ENCODE results near the gene PHOSPHO1. TPM values are rescaled to one million over a fixed set of nuclear protein-coding genes. Genes with fewer than 3 reads are reported as not detected.

Gene PHOSPHO1
- total RNA-seq, 4 donors from 2014 or later: 1.0 to 3.7 (median 2.1) TPM; not detected in 1

- in situ Hi-C loops (cut with MboI; ENCODE audit: low sequenced_read_pairs in 4 of 4) (no loop called here), intact Hi-C loops (cut with DNase I; ENCODE audit: low total_unique reads) (no loop called here)
- TF ChIP-seq POLR2A (IDR thresholded peaks at IDR 0.05): no peak
- TF ChIP-seq CTCF (IDR thresholded peaks at IDR 0.05 in 4 of 5, conservative IDR thresholded peaks at IDR 0.05 in 1 of 5): no peak
- ATAC-seq (no peak), DNase-seq (no peak)
- peaks cover 0 to 6% (median 0%) of the 10 kb centered on the region in 3 donors for H3K27me3 ChIP-seq
- H3K27ac ChIP-seq: no peak overlapping the region
- H3K4me3 ChIP-seq: no peak overlapping the region
- no peaks in the 10 kb centered on the region for H3K36me3 ChIP-seq
- H3K9me3 ChIP-seq: no peaks in the 10 kb centered on the region
- no peaks in the 10 kb centered on the region for H3K4me1 ChIP-seq
Observed at GRCh38 chr17:49203796-49204195, 26.8 kb downstream of the PHOSPHO1 start.

- TF ChIP-seq POLR2A (IDR thresholded peaks at IDR 0.05) (no peak), CTCF (IDR thresholded peaks at IDR 0.05 in 4 of 5, conservative IDR thresholded peaks at IDR 0.05 in 1 of 5) (no peak)
Observed at GRCh38 chr17:49201481-49201927, 29.1 kb downstream of the PHOSPHO1 start.

GRCh38 chr17:49200423-49201083, 30.0 kb downstream of the PHOSPHO1 start:
- H3K4me1 ChIP-seq: no peaks in the 10 kb centered on the region
- TF ChIP-seq POLR2A (IDR thresholded peaks at IDR 0.05): no peak
- no peak overlapping the region for H3K4me3 ChIP-seq
- in situ Hi-C loops (cut with MboI; ENCODE audit: low sequenced_read_pairs in 4 of 4): no loop called here
- H3K9me3 ChIP-seq: no peaks in the 10 kb centered on the region
- ATAC-seq: no peak
- DNase-seq: no peak
- intact Hi-C loops (cut with DNase I; ENCODE audit: low total_unique reads): no loop called here
- H3K36me3 ChIP-seq: no peaks in the 10 kb centered on the region
- no peaks in the 10 kb centered on the region for H3K27me3 ChIP-seq
- H3K27ac ChIP-seq: no peak overlapping the region

More at GRCh38 chr17:49201481-49201927, 29.1 kb downstream of the PHOSPHO1 start:
- Histone ChIP-seq H3K4me1 (no peaks in the 10 kb centered on the region), H3K36me3 (no peaks in the 10 kb centered on the region), H3K27ac (no peak overlapping the region), H3K27me3 (no peaks in the 10 kb centered on the region), H3K9me3 (no peaks in the 10 kb centered on the region), H3K4me3 (no peak overlapping the region)
- intact Hi-C loops (cut with DNase I; ENCODE audit: low total_unique reads) (no loop called here), in situ Hi-C loops (cut with MboI; ENCODE audit: low sequenced_read_pairs in 4 of 4) (no loop called here)
- ATAC-seq (no peak), DNase-seq (no peak)

GRCh38 chr17:49198211-49198610, 32.4 kb downstream of the PHOSPHO1 start:
- Histone ChIP-seq H3K4me3 (no peak overlapping the region), H3K36me3 (no peaks in the 10 kb centered on the region), H3K27ac (no peak overlapping the region), H3K9me3 (no peaks in the 10 kb centered on the region), H3K27me3 (no peaks in the 10 kb centered on the region), H3K4me1 (no peaks in the 10 kb centered on the region)
- in situ Hi-C loops (cut with MboI; ENCODE audit: low sequenced_read_pairs in 4 of 4) (loop anchor here in 1 of 4 donors (25.0 kb wide), 1 partner anchor 214 kb away; the partner anchor contains the start of gene PHB1), intact Hi-C loops (cut with DNase I; ENCODE audit: low total_unique reads) (no loop called here)
- no peak for ATAC-seq
- TF ChIP-seq CTCF (IDR thresholded peaks at IDR 0.05 in 4 of 5, conservative IDR thresholded peaks at IDR 0.05 in 1 of 5) (no peak), POLR2A (IDR thresholded peaks at IDR 0.05) (no peak)
- DNase-seq: no peak

- Histone ChIP-seq H3K36me3 (no peaks in the 10 kb centered on the region), H3K27ac (no peak overlapping the region), H3K4me3 (no peak overlapping the region), H3K27me3 (no peaks in the 10 kb centered on the region), H3K9me3 (no peaks in the 10 kb centered on the region), H3K4me1 (no peaks in the 10 kb centered on the region)
- DNase-seq: no peak
- in situ Hi-C loops (cut with MboI; ENCODE audit: low sequenced_read_pairs in 4 of 4): loop anchor here in 1 of 4 donors (25.0 kb wide), 1 partner anchor 215 kb away; the partner anchor contains the start of gene PHB1
- TF ChIP-seq CTCF (IDR thresholded peaks at IDR 0.05 in 4 of 5, conservative IDR thresholded peaks at IDR 0.05 in 1 of 5): no peak
- no peak for TF ChIP-seq POLR2A (IDR thresholded peaks at IDR 0.05)
- no peak for ATAC-seq
- intact Hi-C loops (cut with DNase I; ENCODE audit: low total_unique reads): no loop called here
Observed at GRCh38 chr17:49197346-49197998, 33.1 kb downstream of the PHOSPHO1 start.

Data from gastrocnemius medialis (tissue), 4 donors.